CD4-positive, alpha-beta T cell treated with Interleukin-10 for 1 hour (primary cell): Measurements from ENCODE around the gene GABRG1.

ENCODE experiments used
- DNase-seq: peaks from one replicate; pipeline ENCODE4 v3.0.0-alpha.2; 2020

The GABRG1 gene

DNA sequence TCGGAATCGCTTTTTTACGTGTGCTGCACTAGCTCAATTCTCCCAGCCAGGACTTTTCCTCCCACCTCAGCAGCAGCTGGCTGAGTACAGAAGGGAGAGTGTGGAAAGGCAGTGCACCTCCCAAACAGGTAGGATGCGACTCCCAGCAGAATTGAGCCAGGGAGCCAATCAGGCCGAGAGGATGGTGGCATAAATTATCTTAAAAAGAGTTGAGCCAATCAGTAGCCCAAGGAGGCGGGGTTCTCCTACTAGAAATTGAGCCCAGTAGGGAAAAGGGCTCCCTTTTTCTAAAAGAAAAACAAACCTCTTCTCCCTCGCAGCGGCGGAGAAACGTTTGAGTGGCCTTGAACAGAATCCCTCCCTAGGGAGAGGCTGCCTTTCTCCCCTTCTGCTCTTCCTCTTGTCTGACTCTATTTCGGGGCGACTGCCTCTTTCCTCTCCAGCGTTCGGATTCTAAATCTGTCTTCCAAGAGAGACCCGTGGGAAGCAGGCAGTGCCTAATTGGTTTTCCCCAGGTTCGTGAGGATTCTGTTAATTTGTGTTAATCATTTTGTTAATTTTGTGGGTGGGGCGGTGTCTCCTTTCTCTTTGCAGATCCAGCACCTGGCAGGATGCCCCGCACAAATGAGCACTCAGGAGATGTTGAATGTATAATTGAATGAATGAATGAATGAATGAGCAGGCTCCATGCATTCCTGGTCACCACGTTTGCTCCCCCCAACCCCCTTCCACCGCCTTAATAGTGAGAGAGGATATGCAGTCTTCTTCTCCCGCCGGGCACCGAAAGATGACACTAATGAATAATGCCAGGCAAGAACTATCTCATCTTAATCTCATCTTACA, at the start of gene GABRG1:
Gene GABRG1, minus strand, starts transcription at position 142 of the 843 bp plus-strand sequence. Its CDS starts 141 bp downstream, at position 1.
- no peak for DNase-seq

DNA sequence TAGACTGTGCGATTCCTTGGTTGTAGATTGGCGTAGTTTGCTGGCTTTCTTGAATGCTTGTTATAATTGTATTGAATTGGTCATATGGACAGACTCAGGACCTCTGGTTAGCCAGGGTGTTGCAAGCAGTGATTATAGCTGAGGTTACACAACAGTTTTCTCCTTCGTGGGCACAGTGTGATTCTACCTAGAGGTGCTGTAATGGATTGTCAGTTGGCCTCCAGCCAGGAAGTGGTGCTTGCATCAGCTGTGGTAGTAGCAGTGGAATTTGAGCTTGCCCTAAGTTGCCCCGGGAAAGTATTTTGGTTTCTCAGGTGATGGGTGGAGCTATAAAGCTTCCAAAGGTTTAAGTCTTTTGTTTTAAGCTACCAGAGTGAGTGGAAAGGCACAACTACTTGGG, 23.1 kb upstream of the GABRG1 start:
- no peak for DNase-seq

DNA sequence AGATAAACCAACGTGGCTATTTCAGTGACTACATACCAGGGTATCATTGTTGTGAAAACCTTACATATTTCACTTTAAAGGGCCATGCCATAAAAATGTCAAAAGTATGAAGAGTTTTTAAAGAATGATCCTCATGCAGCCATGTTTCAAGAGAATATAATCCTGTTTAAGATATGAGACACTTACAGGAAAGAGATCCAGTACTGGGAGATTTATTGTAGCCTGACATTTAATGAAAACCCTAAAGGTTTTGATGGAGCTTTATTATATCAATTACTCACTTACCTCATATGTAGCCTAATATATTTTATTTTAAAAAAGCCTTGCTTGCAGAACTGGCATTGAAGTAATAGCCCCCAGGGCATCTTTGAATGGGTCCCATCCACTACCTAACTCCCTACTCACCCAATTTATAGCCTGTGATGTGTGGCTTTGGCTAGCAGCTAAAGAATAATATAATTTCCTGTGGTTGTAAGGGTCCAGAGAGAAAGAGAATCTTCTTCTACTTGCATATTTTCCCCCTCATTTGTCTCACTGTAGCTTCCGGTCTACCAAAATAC, 7.7 kb upstream of the GABRG1 start:
- no peak for DNase-seq

DNA sequence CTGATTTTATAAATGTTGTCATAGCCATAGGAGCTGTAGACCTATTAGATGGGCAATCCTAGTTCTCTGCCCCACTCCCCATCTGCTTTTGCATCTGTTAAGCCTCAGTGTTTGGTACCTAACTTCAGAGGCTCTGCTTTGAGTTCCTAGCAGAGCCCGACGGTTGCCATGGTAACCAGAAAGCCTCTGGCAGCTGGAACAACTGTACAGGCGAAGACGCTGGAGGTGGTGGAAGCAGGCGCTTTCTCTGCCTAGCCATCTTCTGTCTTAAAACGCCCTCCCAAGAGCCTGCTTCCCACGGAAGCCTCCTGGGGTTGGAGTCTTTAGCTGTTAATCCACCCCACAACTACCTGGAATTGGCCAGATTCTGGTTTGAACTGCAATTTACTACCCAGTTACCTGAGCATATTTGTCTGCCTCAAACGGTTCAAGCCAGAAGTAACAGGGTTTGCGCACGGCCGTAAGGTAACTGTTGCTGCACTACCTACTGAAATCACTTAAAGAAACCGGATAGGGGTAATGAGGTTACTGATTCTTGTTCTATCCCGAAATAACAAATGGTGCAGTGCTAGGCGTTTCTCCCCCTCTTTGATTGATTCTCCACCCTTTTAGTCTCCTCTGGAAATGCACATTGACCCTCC, 1.0 kb upstream of the GABRG1 start:
- DNase-seq = no peak

DNA sequence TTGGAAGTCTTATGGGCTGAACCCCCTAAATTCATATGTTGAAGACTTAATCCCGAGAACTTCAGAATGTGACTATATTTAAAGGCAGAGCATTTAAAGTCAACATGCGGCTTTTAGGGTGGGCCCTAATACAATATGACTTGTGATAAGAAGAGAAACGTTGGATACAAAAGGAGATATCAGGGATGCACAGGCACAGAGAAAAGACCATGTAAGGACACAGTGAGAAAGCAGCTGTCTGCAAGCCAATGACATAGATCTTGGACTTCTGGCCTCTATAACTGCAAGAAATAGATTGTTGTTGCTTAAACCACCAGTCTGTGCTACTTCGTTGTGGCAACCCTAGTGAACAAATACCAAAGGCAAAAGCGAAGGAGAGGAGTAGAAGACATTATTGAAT, 42.2 kb downstream of the GABRG1 start:
- DNase-seq = no peak

DNA sequence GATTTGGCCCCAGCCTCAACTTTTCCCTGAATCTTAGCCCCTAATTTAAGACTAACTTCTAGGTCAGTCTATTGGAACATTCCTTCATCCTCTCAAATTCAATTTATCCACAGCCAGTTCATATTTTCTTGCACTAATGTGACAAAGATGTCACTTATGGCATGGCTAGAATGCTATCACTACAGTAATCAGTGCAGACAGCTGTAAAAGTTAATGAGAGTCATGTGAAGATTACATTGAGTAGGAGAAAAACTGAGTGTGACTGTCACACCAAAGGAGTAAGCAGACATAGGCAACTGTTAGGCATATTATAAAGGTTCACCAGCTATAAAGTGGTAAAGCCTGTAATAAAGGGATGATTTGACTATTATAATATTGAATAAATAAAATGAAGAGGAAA, 42.6 kb downstream of the GABRG1 start:
- no peak for DNase-seq

DNA sequence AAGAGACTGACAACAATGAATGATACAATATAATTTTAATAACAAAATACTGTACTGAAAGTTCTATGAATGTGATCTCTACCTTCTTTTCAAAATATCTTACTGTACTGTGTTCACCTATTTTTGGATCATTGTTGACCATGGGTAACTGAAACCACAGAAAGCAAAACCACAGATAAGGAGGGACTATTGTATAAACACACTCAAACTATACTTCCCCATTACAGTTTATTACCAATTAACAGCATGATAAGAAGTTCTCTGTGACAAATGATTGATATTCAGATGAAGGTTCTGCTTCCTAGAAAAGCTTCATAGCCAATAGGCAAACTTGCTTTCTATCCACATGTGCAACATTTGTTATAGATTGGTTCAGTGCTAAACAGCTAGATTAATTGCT, 50.1 kb downstream of the GABRG1 start:
- DNase-seq = no peak

DNA sequence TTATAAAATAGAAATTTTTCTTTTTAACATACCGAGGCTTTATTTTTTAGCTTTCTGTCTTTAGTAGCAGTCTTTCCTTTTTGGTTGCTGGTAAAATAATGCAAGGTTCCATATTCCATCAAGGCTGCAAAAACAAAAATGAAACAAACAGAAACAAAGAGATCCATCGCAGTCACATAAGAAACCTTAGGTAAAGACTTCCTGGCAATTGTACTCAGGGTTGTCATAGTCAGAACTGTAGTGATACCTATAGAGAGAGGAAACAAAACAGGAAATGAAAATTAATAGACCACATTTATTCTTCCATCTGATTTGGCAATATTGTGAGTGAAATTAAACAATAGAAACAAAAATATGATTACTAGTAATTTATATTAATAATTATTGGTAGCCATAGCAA, 72.5 kb downstream of the GABRG1 start:
- no peak for DNase-seq

DNA sequence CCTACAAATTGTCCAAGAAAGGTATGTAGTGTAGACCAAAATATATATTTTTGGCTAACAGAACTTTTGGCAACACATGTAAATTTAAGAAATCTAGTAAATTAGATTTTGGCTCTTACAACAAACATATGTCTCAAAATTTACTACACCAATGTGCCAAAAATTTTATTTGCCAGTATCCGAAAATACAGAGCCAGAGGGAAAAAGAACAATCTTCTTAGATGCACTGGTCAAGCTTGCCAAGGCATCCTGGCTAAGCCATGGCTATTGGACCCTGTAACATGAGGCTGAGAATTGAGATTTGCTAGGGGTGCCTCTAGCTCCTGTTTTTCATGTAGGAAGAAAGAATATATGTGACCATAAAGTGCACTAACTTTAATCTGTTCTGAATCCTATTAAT, 91.8 kb downstream of the GABRG1 start:
- no peak for DNase-seq

DNA sequence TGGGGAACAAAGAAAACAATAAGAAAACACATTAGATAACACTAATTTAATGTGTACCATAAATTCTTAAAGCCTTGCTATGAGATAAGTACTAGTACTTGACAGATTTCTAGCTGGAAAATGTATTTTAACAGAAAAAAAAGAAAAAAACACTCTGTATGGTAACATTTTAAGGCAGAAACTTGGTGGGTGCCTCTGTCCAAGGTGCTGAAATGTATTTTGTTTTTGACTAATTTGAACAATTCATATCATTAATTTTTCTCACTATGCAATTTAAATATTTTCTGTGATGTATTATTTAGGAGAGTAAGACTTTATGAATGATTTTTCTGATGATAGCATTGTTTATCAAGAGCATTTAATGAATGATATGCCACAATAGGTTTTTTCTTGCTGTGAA, 107.5 kb downstream of the GABRG1 start:
- DNase-seq = no peak

DNA sequence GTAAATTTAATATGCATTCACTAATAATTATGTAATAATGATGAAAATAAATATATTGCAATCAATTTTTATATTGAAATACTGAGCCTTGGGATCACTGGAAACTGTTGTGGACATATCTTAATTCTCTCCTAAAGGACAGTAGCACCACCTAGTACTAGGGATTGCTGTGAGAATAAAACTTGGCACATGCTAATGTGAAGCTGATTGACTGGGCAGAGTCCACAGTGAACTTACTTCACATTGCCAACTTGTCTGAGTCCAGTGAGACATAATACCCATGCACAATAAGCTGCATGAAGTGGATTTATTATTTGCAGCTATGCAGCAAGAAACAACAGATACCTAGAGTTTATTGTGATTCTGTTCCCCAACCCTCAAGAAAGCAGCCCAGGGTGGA, 131.1 kb downstream of the GABRG1 start:
- DNase-seq = no peak

DNA sequence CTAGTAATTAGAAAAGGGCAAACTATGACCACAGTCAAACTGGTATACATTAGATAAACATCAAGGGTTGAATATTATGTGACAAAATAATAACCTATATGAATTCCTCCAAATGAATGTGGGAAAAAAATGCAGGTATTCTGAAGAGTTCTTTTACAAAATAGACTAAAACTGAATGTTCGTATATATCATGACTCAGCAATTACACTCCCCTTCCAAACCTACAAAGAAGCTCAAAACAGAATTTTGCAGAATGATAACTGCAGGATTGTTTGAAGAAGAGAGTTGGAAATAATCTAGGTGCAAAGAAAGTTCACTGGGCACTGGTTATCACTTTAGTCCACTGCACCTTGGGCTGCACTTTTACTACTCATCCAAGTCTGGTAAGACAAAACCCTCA, 134.1 kb downstream of the GABRG1 start:
- no peak for DNase-seq

DNA sequence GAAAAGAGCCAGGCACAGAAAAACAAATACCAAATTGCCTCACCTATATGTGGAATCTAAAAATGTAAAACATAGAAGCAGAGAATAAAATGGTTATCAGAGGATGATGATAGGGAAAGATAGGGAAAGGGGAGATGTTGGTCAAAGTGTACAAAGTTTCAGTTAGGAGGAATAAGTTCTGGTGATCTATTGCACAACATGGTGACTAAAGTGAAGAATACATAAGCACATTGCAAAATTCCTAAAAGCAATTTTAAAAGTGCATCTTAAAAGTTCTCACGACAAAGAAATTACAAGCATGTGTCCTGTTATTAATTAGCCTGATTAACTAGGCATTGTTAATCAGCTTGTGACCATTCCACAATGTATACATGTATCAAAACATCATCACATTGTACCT, 136.0 kb downstream of the GABRG1 start:
- no peak for DNase-seq
